ENCODE measurements around the gene PATJ. TPM values are rescaled to one million over a fixed set of nuclear protein-coding genes. Genes with fewer than 3 reads are reported as not detected.
"Not testable (repeated sequence)": the region's sequence is repeated elsewhere in the genome, so short reads cannot be mapped to it uniquely, and the experiment has no call there.

The PATJ gene
- total RNA-seq, 1 experiment from 2014 or later: 72.2 TPM

DNA sequence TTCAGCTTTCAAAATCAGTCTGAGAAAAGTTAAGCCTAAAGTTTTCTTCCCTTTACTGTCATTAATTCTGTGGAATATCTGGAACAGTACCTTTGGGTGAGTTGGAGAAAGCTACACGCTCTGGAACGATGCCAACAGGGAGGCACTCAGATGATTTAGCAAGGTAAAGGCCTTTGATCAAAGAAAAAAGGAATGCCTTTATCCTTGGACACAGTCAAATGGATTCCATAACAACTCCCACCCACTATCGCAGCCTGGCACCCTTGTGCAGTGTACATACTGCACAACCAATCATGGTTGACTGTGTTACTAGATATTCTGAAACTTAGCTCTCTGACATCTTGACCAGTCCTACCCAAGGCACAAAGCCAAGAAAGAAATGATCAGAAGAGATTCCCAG lies 218.7 kb downstream of the PATJ start:
- BruUV-seq (replicated peaks): no TSS peak
- Mint-ChIP-seq H3K4me3 (ENCODE audit: low read depth, unreplicated experiment) (no peak overlapping the region), H3K36me3 (ENCODE audit: insufficient read depth, unreplicated experiment) (no peaks in the 10 kb centered on the region), H3K9me3 (ENCODE audit: low read depth, unreplicated experiment) (no peaks in the 10 kb centered on the region), H3K27me3 (ENCODE audit: unreplicated experiment) (no peaks in the 10 kb centered on the region), H3K27ac (ENCODE audit: unreplicated experiment) (no peak overlapping the region), H3K4me1 (ENCODE audit: low read depth, unreplicated experiment) (no peaks in the 10 kb centered on the region)
- intact Hi-C loops (cut with micrococcal nuclease; ENCODE audit: unreplicated experiment): no loop called here
- CTCF ChIA-PET: interaction anchor here (0.5 kb wide), 1 partner anchor 187 kb away, joined by 3 read pairs; no protein-coding TSS in a partner anchor
- no peak for DNase-seq
- TF ChIP-seq, protein P1, sequence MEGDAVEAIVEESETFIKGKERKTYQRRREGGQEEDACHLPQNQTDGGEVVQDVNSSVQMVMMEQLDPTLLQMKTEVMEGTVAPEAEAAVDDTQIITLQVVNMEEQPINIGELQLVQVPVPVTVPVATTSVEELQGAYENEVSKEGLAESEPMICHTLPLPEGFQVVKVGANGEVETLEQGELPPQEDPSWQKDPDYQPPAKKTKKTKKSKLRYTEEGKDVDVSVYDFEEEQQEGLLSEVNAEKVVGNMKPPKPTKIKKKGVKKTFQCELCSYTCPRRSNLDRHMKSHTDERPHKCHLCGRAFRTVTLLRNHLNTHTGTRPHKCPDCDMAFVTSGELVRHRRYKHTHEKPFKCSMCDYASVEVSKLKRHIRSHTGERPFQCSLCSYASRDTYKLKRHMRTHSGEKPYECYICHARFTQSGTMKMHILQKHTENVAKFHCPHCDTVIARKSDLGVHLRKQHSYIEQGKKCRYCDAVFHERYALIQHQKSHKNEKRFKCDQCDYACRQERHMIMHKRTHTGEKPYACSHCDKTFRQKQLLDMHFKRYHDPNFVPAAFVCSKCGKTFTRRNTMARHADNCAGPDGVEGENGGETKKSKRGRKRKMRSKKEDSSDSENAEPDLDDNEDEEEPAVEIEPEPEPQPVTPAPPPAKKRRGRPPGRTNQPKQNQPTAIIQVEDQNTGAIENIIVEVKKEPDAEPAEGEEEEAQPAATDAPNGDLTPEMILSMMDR (IDR thresholded peaks at IDR 0.05; ENCODE audit: unreplicated experiment): no peak

DNA sequence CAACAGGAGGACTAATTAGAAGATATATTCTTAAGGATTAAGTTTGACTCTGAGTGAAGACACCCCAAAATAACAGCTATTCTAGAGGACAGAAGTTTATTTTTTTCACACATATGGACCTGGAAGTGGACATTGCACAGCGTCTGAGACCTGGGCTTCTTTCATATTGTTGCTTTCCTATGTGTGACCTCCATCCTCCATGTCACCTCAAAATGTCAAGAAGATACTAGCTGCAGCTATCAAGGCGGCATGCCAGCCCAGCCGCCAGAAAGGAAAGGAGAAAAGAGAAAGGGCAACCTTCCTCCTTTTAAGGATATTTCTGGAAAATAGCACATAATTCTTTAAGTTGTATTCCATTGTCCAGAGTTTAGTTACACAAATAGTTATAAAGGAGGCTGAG lies 220.4 kb downstream of the PATJ start:
- TF ChIP-seq, protein P1 (IDR thresholded peaks at IDR 0.05; ENCODE audit: unreplicated experiment): no peak
- no TSS peak for BruUV-seq (replicated peaks)
- Mint-ChIP-seq H3K4me1 (ENCODE audit: low read depth, unreplicated experiment) (no peaks in the 10 kb centered on the region), H3K27me3 (ENCODE audit: unreplicated experiment) (no peaks in the 10 kb centered on the region), H3K36me3 (ENCODE audit: insufficient read depth, unreplicated experiment) (no peaks in the 10 kb centered on the region), H3K4me3 (ENCODE audit: low read depth, unreplicated experiment) (no peak overlapping the region), H3K27ac (ENCODE audit: unreplicated experiment) (no peak overlapping the region), H3K9me3 (ENCODE audit: low read depth, unreplicated experiment) (no peaks in the 10 kb centered on the region)
- intact Hi-C loops (cut with micrococcal nuclease; ENCODE audit: unreplicated experiment): no loop called here
- no peak for DNase-seq
- CTCF ChIA-PET: no interaction called here

DNA sequence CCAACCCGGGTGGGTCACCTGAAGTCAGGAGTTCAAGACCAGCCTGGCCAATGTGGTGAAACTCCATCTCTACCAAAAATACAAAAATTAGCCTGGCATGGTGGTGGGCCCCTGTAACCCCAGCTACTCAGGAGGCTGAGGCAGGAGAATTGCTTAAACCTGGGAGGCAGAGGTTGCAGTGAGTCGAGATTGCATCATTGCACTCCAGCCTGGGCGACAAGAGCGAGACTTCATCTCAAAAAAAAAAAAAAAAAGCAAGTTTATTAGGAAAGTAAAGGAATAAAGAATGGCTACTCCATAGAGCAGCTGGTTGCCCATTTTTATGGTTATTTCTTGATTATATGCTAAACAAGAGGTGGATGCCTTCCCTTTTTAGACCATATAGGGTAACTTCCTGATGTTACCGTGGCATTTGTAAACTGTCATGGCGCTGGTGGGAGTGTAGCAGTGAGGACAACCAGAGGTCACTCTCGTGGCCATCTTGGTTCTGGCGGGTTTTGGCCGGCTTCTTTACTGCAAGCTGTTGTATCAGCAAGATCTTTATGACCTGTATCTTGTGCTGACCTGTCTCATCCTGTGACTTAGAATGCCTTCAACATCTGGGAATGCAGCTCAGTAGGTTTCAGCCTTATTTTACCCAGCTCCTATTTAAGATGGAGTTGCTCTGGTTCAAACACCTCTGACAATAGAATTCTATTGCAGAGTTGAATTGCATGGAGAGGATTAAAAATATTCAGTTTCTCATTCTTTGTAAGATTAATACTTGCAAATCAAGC lies 224.4 kb downstream of the PATJ start:
- H3K9me3 Mint-ChIP-seq (ENCODE audit: low read depth, unreplicated experiment); H3K4me3 Mint-ChIP-seq (ENCODE audit: low read depth, unreplicated experiment); H3K4me1 Mint-ChIP-seq (ENCODE audit: low read depth, unreplicated experiment); DNase-seq; H3K27ac Mint-ChIP-seq (ENCODE audit: unreplicated experiment); BruUV-seq (replicated peaks); intact Hi-C loops (cut with micrococcal nuclease; ENCODE audit: unreplicated experiment); H3K36me3 Mint-ChIP-seq (ENCODE audit: insufficient read depth, unreplicated experiment); H3K27me3 Mint-ChIP-seq (ENCODE audit: unreplicated experiment): not testable (repeated sequence)
- CTCF ChIA-PET: interaction anchor here (0.6 kb wide), 2 partner anchors 75 to 102 kb away, joined by 5 read pairs; no protein-coding TSS in a partner anchor

DNA sequence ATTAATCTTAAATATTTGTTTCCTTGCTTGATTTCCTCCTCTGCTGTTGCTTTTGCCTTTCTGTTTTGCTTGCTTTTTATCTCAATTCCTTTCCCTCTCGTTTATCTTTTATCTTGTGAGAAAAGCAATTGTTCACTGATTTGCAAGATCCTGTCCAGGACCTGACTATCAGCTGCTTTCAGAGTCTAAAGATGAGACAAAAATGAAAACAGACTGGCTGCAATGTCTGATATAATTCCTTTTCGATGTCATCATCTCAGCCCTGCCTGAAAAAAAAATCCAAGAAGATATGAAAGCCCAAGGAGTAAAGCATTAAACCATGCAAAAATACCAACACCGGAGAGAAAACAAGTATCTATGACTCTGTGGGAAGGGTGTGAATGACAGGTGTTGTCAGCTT lies 225.5 kb downstream of the PATJ start:
- H3K36me3 Mint-ChIP-seq (ENCODE audit: insufficient read depth, unreplicated experiment): no peaks in the 10 kb centered on the region
- DNase-seq: no peak
- no peak overlapping the region for H3K27ac Mint-ChIP-seq (ENCODE audit: unreplicated experiment)
- CTCF ChIA-PET: no interaction called here
- no TSS peak for BruUV-seq (replicated peaks)
- no peak overlapping the region for H3K4me3 Mint-ChIP-seq (ENCODE audit: low read depth, unreplicated experiment)
- TF ChIP-seq, protein P1 (IDR thresholded peaks at IDR 0.05; ENCODE audit: unreplicated experiment): no peak
- H3K27me3 Mint-ChIP-seq (ENCODE audit: unreplicated experiment): no peaks in the 10 kb centered on the region
- intact Hi-C loops (cut with micrococcal nuclease; ENCODE audit: unreplicated experiment): no loop called here
- H3K4me1 Mint-ChIP-seq (ENCODE audit: low read depth, unreplicated experiment): no peaks in the 10 kb centered on the region
- no peaks in the 10 kb centered on the region for H3K9me3 Mint-ChIP-seq (ENCODE audit: low read depth, unreplicated experiment)

DNA sequence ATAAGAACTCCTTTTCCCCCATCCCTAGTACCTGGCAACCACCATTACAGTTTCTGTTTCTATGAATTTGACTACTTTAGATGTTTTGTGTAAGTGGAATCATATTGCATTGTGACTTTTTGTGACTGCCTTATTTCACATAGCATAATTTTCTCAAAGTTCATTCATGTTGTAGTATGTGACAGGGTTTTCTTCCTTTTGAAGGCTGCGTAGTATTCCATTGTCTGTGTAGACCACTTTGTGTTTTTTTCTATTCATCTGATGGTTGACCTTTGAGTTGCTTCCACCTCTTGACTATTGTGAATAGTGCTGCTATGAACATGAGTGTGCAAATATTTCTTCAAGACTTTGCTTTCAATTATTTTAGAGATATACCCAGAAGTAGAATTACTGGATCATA lies 226.6 kb downstream of the PATJ start:
- intact Hi-C loops (cut with micrococcal nuclease; ENCODE audit: unreplicated experiment): no loop called here
- Mint-ChIP-seq H3K27me3 (ENCODE audit: unreplicated experiment) (no peaks in the 10 kb centered on the region), H3K4me1 (ENCODE audit: low read depth, unreplicated experiment) (no peaks in the 10 kb centered on the region), H3K27ac (ENCODE audit: unreplicated experiment) (no peak overlapping the region), H3K36me3 (ENCODE audit: insufficient read depth, unreplicated experiment) (no peaks in the 10 kb centered on the region), H3K9me3 (ENCODE audit: low read depth, unreplicated experiment) (no peaks in the 10 kb centered on the region), H3K4me3 (ENCODE audit: low read depth, unreplicated experiment) (no peak overlapping the region)
- no peak for DNase-seq
- TF ChIP-seq, protein P1 (IDR thresholded peaks at IDR 0.05; ENCODE audit: unreplicated experiment): no peak
- no TSS peak for BruUV-seq (replicated peaks)
- CTCF ChIA-PET: no interaction called here

All from Calu3 (cell line).